Stimulated activated CD4-positive, alpha-beta T cell treated with anti-CD3 and anti-CD28 coated beads, Interleukin-2, amount 100 ng/mL, for 4 hours (primary cell): Measurements from ENCODE around the gene UGGT2.
"Not testable (repeated sequence)": the region's sequence is repeated elsewhere in the genome, so short reads cannot be mapped to it uniquely, and the experiment has no call there.

Source experiments
- DNase-seq: peaks from one replicate; pipeline ENCODE4 v3.0.0-alpha.2; 2020; ENCODE audit warnings: low read depth

UGGT2 gene

DNA sequence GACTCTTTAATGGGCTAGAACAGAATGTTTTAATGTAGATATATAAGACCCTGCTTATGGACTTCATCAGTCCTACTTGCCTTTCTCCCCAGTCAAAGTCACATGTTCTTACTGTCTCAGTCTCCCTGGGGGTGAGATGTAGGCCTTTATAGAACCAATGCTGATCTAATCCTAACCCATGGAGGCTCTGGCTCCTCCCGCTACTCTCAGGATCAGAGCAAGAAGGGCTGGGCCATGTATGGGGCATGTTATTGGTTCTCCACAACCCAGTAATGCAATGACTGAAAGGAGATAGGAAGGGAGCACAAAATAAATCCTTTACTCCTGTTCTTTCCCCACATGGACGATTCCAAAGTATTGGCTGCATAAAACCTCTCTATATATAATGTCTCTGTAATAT is 82.3 kb downstream of the UGGT2 start:
- no peak for DNase-seq

DNA sequence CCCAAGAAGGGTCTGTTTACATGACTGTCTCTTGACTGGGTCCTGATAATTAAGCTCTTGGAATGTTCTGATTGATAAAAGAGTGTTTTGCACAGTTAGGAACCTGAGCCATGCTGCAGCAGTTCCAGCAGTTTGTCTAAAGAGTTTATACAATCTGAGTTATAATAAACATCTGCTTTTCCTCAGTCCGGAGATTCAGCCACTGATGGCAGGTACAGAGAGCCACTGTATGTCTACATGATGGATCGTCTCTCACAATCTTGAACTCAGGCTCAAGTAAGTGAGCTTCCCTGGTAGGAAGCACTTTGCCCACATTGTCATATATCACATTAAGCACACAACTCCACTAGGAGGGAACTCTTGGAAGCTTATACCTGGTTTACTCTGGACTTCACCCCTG is 84.3 kb downstream of the UGGT2 start:
- DNase-seq = no peak

- DNase-seq = no peak
Observed at GRCh38 chr13:95957331-95957730, 95.9 kb downstream of the UGGT2 start.

- DNase-seq = no peak
Observed at GRCh38 chr13:95956589-95957148, 96.5 kb downstream of the UGGT2 start.

DNA sequence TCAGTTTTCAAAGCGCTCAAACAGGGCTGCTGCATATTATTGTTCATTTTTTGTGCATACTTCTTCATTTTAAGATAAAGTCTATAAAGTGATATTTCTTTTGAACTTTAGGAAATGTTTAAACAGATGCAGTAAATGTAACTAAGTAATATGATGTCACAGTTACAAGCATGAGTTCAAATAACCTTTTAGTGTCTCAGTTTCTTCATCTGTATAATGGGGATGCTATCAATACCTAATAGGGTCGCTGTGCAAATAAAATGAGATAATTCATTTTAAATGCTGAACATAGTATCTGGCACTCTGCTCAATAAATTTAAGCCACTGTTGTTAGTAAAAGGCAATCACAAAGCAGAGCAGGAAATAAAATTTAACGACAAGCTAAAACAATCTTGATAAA is 97.5 kb downstream of the UGGT2 start:
- DNase-seq = no peak

GRCh38 chr13:95955255-95955654 is 97.9 kb downstream of the UGGT2 start:
- no peak for DNase-seq

- DNase-seq = no peak
Observed at GRCh38 chr13:95954266-95954665, 98.9 kb downstream of the UGGT2 start.

DNA sequence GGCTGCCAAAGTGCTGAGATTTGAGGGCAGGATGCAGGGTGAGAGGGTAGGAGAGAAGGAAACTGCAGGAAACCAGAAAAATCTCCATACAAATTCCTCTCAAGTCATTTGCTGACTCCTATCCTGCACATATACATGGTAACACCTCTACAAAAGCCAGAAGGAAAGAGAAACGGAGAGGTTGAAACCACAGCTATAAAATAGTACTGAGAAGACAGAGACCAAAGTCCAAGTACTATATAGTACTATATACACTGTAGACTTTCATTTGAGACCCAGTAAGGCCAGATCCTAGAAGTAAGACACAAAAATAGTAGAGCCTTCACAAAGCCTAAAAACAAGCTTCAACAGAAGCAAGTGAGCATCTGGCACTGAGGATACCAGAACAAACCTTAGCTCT is 103.1 kb downstream of the UGGT2 start:
- no peak for DNase-seq

- DNase-seq = no peak
Observed at GRCh38 chr13:95948656-95949055, 104.5 kb downstream of the UGGT2 start.

DNA sequence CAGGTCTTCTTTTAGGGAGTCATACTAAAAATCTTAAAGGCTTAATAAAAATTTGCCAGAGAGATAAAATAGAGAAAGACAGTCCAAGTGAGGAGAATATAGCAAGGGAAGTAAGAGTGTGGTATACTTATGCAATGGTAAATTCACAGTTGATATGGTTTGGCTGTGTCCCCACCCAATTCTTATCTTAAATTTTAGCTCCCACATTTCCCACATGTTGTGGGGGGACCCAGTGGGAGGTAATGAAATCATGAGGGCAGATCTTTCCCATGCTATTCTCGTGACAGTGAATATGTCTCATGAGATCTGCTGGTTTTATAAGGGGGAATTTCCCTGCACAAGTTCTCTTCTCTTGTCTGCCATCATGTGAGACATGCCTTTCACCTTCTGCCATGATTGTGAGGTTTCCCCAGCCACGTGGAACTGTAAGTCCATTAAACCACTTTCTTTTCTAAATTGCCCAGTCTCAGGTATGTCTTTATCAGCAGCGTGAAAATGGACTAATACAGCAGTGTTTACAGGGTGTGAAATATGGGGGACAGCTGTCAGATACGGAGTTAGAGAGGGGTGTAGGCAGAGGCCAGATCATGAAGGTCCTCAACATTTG is 115.4 kb downstream of the UGGT2 start:
- DNase-seq = no peak

GRCh38 chr13:95931300-95932025 is 121.7 kb downstream of the UGGT2 start:
- no peak for DNase-seq

DNA sequence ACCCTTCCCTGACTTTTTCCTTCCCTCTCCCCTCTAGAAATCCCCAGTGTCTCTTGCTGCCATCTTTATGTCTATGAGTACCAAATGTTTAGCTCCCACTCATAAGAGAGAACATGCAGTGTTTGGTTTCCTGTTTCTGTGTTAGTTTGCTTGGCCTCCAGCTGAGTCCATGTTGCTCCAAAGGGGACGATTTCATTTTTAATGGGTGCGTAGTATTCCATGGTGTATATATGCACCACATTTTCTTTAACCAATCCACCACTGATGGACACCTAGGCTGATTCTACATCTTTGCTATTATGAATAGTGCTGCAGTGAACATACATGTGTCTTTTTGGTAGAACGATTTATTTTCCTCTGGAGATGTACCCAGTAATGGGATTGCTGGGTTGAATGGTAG is 123.8 kb downstream of the UGGT2 start:
- no peak for DNase-seq

- DNase-seq = not testable (repeated sequence)
Observed at GRCh38 chr13:95928367-95928906, 124.8 kb downstream of the UGGT2 start.

- DNase-seq = no peak
Observed at GRCh38 chr13:95926231-95926630, 127.0 kb downstream of the UGGT2 start.

- no peak for DNase-seq
Observed at GRCh38 chr13:95924389-95924994, 128.7 kb downstream of the UGGT2 start.

GRCh38 chr13:95921485-95921884 is 131.7 kb downstream of the UGGT2 start:
- DNase-seq = no peak

GRCh38 chr13:95920485-95920884 is 132.7 kb downstream of the UGGT2 start:
- no peak for DNase-seq

GRCh38 chr13:95918860-95919259 is 134.3 kb downstream of the UGGT2 start:
- DNase-seq = no peak

DNA sequence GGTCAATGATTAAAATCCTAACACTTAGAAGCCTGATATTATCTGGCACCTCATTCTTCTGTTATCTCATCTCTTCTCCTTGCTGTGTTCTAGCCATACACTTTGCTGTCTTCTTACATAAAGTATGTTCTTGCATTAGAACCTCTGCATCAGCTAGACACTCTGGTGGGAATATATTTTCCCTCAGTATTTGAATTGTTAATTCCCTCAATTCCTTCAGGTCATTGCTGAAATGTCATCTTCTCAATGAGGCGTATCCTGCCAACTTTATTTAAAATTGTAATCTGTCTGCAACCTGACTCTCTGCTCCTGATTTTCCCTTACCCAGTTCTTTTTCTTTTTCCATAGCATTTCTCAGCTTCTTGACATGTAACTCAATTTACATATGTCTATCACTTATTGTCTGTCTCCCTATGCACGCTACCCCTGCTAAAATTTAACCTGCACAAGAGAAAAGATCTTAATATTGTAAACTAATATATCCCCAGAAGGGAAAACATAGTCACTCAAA is 138.2 kb downstream of the UGGT2 start:
- no peak for DNase-seq

- DNase-seq = no peak
Observed at GRCh38 chr13:95906999-95907398, 146.2 kb downstream of the UGGT2 start.

DNA sequence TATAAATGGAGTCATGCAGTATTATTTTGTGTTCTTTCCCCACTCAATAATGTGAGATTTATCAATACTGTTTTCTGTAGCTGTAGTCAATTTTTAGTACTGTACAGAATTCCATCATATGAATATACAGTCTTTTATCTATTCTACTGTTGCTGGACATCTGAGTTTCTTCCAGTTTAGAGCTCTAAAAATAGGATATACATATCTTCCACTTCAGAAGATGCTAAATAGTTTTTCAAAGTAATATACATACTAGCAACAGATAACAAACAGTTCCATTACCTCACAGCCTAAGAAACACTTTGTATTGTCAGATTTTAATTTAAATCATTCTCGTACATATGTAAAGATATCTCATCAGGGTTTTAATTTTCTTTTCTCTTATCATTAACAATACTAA is 149.6 kb downstream of the UGGT2 start:
- no peak for DNase-seq

GRCh38 chr13:95902741-95903140 is 150.5 kb downstream of the UGGT2 start:
- no peak for DNase-seq

- no peak for DNase-seq
Observed at GRCh38 chr13:95898256-95898655, 154.9 kb downstream of the UGGT2 start.
